ENCODE results near the gene OVCH2.

DNA sequence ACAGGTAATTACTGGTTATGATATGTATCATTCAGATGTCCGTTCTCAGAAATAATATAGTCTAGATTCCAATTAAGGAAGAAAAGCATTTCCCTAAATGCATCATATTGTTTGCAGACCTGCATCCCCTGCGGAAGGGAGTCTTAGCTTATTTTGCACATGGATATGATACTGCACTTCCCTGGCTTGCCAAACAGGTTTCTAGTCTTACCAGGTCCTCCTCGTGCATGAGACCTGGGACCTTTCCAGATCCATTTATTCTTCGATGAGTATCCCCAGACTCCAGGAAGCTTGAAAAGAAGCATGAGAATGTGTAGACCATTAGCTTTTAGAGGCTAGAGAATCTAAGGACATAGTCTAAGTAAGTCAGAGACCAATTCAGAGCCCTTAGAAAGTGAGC, 63.5 kb downstream of the OVCH2 start:
- TF ChIP-seq, protein P1, sequence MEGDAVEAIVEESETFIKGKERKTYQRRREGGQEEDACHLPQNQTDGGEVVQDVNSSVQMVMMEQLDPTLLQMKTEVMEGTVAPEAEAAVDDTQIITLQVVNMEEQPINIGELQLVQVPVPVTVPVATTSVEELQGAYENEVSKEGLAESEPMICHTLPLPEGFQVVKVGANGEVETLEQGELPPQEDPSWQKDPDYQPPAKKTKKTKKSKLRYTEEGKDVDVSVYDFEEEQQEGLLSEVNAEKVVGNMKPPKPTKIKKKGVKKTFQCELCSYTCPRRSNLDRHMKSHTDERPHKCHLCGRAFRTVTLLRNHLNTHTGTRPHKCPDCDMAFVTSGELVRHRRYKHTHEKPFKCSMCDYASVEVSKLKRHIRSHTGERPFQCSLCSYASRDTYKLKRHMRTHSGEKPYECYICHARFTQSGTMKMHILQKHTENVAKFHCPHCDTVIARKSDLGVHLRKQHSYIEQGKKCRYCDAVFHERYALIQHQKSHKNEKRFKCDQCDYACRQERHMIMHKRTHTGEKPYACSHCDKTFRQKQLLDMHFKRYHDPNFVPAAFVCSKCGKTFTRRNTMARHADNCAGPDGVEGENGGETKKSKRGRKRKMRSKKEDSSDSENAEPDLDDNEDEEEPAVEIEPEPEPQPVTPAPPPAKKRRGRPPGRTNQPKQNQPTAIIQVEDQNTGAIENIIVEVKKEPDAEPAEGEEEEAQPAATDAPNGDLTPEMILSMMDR (IDR thresholded peaks at IDR 0.05; ENCODE audit: low read length) = no peak
- TF ChIP-seq EZH2 (IDR thresholded peaks at IDR 0.05; ENCODE audit: borderline replicate concordance, low read length) = no peak
